ENCODE results near the gene CDKAL1. TPM values are rescaled to one million over a fixed set of nuclear protein-coding genes. Genes with fewer than 3 reads are reported as not detected.

The CDKAL1 gene
- total RNA-seq, 1 donor from 2014 or later, result 11.9 TPM

DNA sequence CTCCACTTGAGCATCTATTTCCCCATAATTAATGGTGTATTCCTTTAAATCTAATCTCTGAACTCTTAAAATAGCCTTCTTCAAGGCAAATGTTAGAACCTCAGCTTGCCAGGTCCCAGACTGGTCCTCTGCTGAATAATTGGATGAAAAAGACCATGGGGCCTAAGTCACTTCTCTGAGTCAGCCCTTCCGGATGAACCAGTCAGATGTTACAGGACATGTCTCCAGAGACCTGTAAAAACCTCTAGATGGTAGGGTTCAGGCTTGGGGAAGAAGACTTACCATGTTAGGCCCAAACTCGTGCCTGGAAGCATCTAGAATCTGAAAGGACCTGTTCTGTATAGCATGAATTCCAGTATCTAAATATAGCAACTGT, 97.3 kb downstream of the CDKAL1 start:
- intact Hi-C loops (cut with DNase I), result no loop called here
- H3K27me3 ChIP-seq, result no peaks in the 10 kb centered on the region
- no peak for DNase-seq (ENCODE audit: low spot score in 2 of 2)
- H3K36me3 ChIP-seq, result no peaks in the 10 kb centered on the region
- no peak overlapping the region for H3K4me3 ChIP-seq
- TF ChIP-seq, protein P1, sequence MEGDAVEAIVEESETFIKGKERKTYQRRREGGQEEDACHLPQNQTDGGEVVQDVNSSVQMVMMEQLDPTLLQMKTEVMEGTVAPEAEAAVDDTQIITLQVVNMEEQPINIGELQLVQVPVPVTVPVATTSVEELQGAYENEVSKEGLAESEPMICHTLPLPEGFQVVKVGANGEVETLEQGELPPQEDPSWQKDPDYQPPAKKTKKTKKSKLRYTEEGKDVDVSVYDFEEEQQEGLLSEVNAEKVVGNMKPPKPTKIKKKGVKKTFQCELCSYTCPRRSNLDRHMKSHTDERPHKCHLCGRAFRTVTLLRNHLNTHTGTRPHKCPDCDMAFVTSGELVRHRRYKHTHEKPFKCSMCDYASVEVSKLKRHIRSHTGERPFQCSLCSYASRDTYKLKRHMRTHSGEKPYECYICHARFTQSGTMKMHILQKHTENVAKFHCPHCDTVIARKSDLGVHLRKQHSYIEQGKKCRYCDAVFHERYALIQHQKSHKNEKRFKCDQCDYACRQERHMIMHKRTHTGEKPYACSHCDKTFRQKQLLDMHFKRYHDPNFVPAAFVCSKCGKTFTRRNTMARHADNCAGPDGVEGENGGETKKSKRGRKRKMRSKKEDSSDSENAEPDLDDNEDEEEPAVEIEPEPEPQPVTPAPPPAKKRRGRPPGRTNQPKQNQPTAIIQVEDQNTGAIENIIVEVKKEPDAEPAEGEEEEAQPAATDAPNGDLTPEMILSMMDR (IDR thresholded peaks at IDR 0.05), result no peak
- H3K9me3 ChIP-seq, result no peaks in the 10 kb centered on the region
- no peak overlapping the region for H3K27ac ChIP-seq
- H3K4me1 ChIP-seq, result no peaks in the 10 kb centered on the region

DNA sequence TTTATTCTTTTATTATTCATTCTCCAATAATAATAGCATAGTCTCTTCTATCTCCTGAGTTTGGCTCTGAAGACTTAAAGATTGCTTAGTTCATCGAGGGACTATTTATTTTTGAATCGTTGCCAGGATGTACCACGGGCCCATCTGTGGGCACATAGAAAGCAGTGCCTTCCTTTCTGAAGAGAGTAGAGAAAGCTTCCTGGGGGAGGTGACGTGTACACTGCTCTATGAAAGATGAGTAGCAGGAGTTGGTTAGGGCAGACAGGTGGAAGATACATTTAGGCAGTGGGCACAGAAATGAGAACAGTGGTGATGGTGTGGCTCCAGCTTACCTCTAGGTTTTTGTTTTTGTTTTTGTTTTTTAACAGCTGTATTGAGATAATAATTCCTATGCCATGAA, 98.4 kb downstream of the CDKAL1 start:
- TF ChIP-seq, protein P1 (IDR thresholded peaks at IDR 0.05), result no peak

DNA sequence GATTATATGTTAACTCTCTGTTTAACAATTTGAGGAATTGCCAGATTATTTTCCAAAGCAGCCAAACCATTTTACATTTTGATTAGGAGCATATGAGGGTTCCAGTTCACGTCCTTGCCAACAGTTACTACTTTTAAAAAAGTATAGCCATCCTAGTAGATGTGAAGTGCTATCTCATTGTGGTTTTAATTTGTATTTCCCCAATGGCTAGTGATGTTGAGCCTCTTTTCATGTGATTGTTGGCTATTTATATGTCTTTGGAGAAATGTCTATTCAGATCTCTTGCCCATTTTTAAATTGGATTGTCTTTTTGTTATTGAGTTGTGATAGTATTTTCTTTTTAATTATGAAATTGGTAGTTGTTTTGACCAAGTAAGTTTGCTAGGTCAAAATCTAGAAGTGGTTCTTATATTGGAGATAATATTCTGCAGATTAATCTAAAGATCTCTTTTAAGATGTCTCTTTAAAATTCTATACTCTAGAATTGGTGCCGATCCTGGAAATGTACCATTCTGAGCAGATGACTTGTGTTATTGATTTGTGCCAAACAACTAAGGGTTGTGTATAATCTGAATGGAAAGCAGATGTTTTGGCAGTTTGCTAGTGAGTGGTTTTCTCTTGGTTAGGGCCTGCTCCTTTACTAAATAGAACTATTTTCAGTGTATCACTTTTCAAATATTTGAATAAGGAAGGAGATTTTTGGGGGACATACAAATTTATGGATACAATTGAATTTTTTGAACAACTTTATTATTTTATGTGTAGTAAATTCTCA, 99.5 kb downstream of the CDKAL1 start:
- Histone ChIP-seq H3K27me3 (no peaks in the 10 kb centered on the region), H3K9me3 (no peaks in the 10 kb centered on the region), H3K36me3 (no peaks in the 10 kb centered on the region), H3K4me1 (no peaks in the 10 kb centered on the region), H3K4me3 (no peak overlapping the region), H3K27ac (no peak overlapping the region)
- intact Hi-C loops (cut with DNase I), result no loop called here
- TF ChIP-seq, protein P1 (IDR thresholded peaks at IDR 0.05), result no peak
- DNase-seq (ENCODE audit: low spot score in 2 of 2), result no peak

More for the DNA sequence above, 98.4 kb downstream of the CDKAL1 start:
- Histone ChIP-seq H3K36me3 (no peaks in the 10 kb centered on the region), H3K9me3 (no peaks in the 10 kb centered on the region), H3K27ac (no peak overlapping the region), H3K27me3 (no peaks in the 10 kb centered on the region), H3K4me3 (no peak overlapping the region), H3K4me1 (no peaks in the 10 kb centered on the region)
- no peak for DNase-seq (ENCODE audit: low spot score in 2 of 2)
- intact Hi-C loops (cut with DNase I), result no loop called here

DNA sequence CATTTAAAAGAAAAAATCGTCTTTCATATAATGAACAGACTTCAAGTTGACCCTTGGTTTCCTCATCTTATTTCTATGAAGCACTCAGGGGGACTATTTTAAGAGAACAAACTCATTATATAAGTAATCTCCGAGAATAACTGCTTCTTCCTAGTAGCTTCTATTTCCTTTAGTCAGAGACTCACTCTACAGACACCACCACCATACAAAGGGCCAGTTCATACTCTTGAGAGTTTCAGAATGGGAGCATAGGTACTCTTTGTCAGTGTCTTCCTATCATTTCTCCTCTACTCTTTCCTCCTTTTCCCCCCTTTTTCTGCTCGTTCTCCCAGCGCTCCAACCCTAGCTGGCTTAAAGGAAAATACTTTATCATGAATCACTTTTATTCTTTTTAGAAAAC, 104.9 kb downstream of the CDKAL1 start:
- Histone ChIP-seq H3K4me3 (no peak overlapping the region), H3K36me3 (no peaks in the 10 kb centered on the region), H3K4me1 (no peaks in the 10 kb centered on the region), H3K9me3 (no peaks in the 10 kb centered on the region), H3K27me3 (no peaks in the 10 kb centered on the region), H3K27ac (no peak overlapping the region)
- TF ChIP-seq, protein P1 (IDR thresholded peaks at IDR 0.05), result no peak
- no peak for DNase-seq (ENCODE audit: low spot score in 2 of 2)
- intact Hi-C loops (cut with DNase I), result no loop called here

DNA sequence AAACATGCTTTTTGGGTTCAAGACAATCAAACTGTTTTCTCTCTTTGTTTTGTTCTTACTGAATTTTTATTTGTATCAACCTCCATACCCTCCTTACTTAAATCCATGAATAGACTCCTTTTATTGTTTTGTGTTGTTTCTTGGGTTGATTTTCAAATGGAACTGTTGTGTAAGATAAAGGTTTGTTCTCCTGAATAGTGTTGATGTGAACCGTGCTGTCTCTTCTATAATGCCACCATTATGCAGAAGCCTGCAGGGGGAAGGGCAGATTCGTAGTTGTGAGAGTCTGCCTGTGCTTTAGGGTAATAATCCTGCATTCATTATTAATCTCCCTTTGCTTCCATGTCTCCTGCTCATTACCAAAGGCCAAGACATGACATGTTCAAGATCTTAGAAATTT, 105.9 kb downstream of the CDKAL1 start:
- Histone ChIP-seq H3K27me3 (no peaks in the 10 kb centered on the region), H3K36me3 (no peaks in the 10 kb centered on the region), H3K4me3 (no peak overlapping the region), H3K9me3 (no peaks in the 10 kb centered on the region), H3K27ac (no peak overlapping the region), H3K4me1 (no peaks in the 10 kb centered on the region)
- intact Hi-C loops (cut with DNase I), result no loop called here
- no peak for DNase-seq (ENCODE audit: low spot score in 2 of 2)
- TF ChIP-seq, protein P1 (IDR thresholded peaks at IDR 0.05), result no peak

Data from ascending aorta (tissue), 2 donors.